ENCODE data around the gene ERBB4.
A peak's percentile ranks its signal among the peaks of the same experiment; 100 is the strongest.

The ERBB4 gene

GRCh38 chr2:212530373-212530772 is 8.2 kb downstream of the ERBB4 start:
- no peaks in the 10 kb centered on the region for H3K79me2 ChIP-seq (ENCODE audit: control insufficient read depth, low read length)
- H3K4me3 ChIP-seq (ENCODE audit: low read length), result no peak overlapping the region
- no peak overlapping the region for H3K4me2 ChIP-seq (ENCODE audit: low read length)
- no peaks in the 10 kb centered on the region for H3K9me3 ChIP-seq (ENCODE audit: control insufficient read depth, insufficient read depth, low read length)
- no peaks in the 10 kb centered on the region for H3K9me2 ChIP-seq (replicated peaks; ENCODE audit: control insufficient read depth, low read length)
- H4K20me1 ChIP-seq (ENCODE audit: control insufficient read depth, insufficient read depth, low read depth, low read length), result no peaks in the 10 kb centered on the region
- no peaks in the 10 kb centered on the region for H3K4me1 ChIP-seq (ENCODE audit: control insufficient read depth, low read length)
- TF ChIP-seq, protein P1, sequence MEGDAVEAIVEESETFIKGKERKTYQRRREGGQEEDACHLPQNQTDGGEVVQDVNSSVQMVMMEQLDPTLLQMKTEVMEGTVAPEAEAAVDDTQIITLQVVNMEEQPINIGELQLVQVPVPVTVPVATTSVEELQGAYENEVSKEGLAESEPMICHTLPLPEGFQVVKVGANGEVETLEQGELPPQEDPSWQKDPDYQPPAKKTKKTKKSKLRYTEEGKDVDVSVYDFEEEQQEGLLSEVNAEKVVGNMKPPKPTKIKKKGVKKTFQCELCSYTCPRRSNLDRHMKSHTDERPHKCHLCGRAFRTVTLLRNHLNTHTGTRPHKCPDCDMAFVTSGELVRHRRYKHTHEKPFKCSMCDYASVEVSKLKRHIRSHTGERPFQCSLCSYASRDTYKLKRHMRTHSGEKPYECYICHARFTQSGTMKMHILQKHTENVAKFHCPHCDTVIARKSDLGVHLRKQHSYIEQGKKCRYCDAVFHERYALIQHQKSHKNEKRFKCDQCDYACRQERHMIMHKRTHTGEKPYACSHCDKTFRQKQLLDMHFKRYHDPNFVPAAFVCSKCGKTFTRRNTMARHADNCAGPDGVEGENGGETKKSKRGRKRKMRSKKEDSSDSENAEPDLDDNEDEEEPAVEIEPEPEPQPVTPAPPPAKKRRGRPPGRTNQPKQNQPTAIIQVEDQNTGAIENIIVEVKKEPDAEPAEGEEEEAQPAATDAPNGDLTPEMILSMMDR (IDR thresholded peaks at IDR 0.05; ENCODE audit: low read depth, low read length, poor library complexity, severe bottlenecking), result no peak
- no peak for TF ChIP-seq EZH2phosphoT487 (IDR thresholded peaks at IDR 0.05; ENCODE audit: borderline replicate concordance, low read length)
- H3F3A ChIP-seq (ENCODE audit: control insufficient read depth, insufficient read depth), result no peaks in the 10 kb centered on the region
- no peak overlapping the region for H3K27ac ChIP-seq (ENCODE audit: low read depth, low read length)
- H3K36me3 ChIP-seq (ENCODE audit: control insufficient read depth, low read length), result no peaks in the 10 kb centered on the region
- peaks cover 4% of the 10 kb centered on the region; the same call in 1 of the 2 replicates for H3K27me3 ChIP-seq (ENCODE audit: control insufficient read depth, low read length)

GRCh38 chr2:212528106-212528856 is 10.3 kb downstream of the ERBB4 start:
- Histone ChIP-seq H3K4me3 (ENCODE audit: low read length) (no peak overlapping the region), H3K4me1 (ENCODE audit: control insufficient read depth, low read length) (no peaks in the 10 kb centered on the region), H3K4me2 (ENCODE audit: low read length) (no peak overlapping the region), H4K20me1 (ENCODE audit: control insufficient read depth, insufficient read depth, low read depth, low read length) (no peaks in the 10 kb centered on the region), H3K79me2 (ENCODE audit: control insufficient read depth, low read length) (no peaks in the 10 kb centered on the region), H3K27ac (ENCODE audit: low read depth, low read length) (no peak overlapping the region), H3K27me3 (ENCODE audit: control insufficient read depth, low read length) (no peaks in the 10 kb centered on the region), H3K9me3 (ENCODE audit: control insufficient read depth, insufficient read depth, low read length) (no peaks in the 10 kb centered on the region), H3K9me2 (replicated peaks; ENCODE audit: control insufficient read depth, low read length) (no peaks in the 10 kb centered on the region), H3F3A (ENCODE audit: control insufficient read depth, insufficient read depth) (no peaks in the 10 kb centered on the region), H3K36me3 (ENCODE audit: control insufficient read depth, low read length) (no peaks in the 10 kb centered on the region)
- TF ChIP-seq, protein P1 (IDR thresholded peaks at IDR 0.05; ENCODE audit: low read depth, low read length, poor library complexity, severe bottlenecking), result peak; percentile 26
- TF ChIP-seq EZH2phosphoT487 (IDR thresholded peaks at IDR 0.05; ENCODE audit: borderline replicate concordance, low read length), result no peak

- no peaks in the 10 kb centered on the region for H3K27me3 ChIP-seq (ENCODE audit: control insufficient read depth, low read length)
- H3K4me3 ChIP-seq (ENCODE audit: low read length), result no peak overlapping the region
- H3K4me2 ChIP-seq (ENCODE audit: low read length), result no peak overlapping the region
- H3K36me3 ChIP-seq (ENCODE audit: control insufficient read depth, low read length), result no peaks in the 10 kb centered on the region
- no peaks in the 10 kb centered on the region for H3K79me2 ChIP-seq (ENCODE audit: control insufficient read depth, low read length)
- H4K20me1 ChIP-seq (ENCODE audit: control insufficient read depth, insufficient read depth, low read depth, low read length), result no peaks in the 10 kb centered on the region
- no peak for TF ChIP-seq EZH2phosphoT487 (IDR thresholded peaks at IDR 0.05; ENCODE audit: borderline replicate concordance, low read length)
- TF ChIP-seq, protein P1 (IDR thresholded peaks at IDR 0.05; ENCODE audit: low read depth, low read length, poor library complexity, severe bottlenecking), result no peak
- H3K9me3 ChIP-seq (ENCODE audit: control insufficient read depth, insufficient read depth, low read length), result no peaks in the 10 kb centered on the region
- H3F3A ChIP-seq (ENCODE audit: control insufficient read depth, insufficient read depth), result no peaks in the 10 kb centered on the region
- no peaks in the 10 kb centered on the region for H3K9me2 ChIP-seq (replicated peaks; ENCODE audit: control insufficient read depth, low read length)
- H3K27ac ChIP-seq (ENCODE audit: low read depth, low read length), result no peak overlapping the region
- no peaks in the 10 kb centered on the region for H3K4me1 ChIP-seq (ENCODE audit: control insufficient read depth, low read length)
These were observed 12.5 kb downstream of the ERBB4 start for GRCh38 chr2:212526059-212526458.

All from DOHH2 (cell line).